NCI-H2081 (cell line): Measurements from ENCODE around the gene DPY19L2.
"Not testable (repeated sequence)": the region's sequence is repeated elsewhere in the genome, so short reads cannot be mapped to it uniquely, and the experiment has no call there.

Experiments
- DNase-seq, 2 experiments: peaks; one replicate each; lab custom pipeline; 2025; lab: John Stamatoyannopoulos, UW

DPY19L2 gene

DNA sequence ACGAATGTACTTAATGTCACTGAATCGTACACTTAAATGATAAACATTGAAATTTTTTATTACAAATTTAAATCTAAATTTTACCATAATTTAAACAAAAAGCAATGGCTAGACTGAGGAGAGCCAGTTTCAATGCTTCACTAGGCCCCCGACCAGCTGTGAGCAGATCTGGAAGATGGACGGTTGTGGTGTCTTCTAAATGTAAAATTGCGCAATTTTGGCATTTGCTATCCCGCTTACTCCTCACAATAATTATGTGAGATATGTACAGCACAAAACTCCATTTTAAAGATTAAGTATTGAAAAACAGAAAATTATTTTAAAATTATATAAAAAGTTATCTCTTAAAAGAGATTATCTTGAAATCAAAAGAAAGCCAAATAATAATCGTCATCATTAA, 5.3 kb downstream of the DPY19L2 start:
- DNase-seq = not testable (repeated sequence)

GRCh38 chr12:63658501-63658900, 9.8 kb downstream of the DPY19L2 start:
- not testable (repeated sequence) for DNase-seq

DNA sequence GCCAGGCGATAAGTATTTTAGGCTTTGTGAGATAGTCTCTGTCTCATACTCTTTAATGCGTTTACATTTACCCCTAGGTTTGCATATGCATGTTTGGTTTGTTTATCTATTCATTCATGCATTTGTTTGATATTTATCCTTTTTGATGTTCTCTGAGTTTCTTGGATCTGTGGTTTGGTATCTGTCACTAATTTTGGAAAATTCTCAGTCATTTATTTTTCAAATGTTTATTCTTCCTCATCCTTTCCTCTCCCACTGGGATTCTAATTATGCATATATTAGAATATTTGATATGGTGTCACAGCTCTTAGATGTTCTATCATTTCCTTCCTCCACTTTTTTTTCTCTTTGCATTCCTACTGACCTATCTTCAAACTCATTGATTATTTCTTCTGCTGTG, 11.9 kb downstream of the DPY19L2 start:
- not testable (repeated sequence) for DNase-seq

DNA sequence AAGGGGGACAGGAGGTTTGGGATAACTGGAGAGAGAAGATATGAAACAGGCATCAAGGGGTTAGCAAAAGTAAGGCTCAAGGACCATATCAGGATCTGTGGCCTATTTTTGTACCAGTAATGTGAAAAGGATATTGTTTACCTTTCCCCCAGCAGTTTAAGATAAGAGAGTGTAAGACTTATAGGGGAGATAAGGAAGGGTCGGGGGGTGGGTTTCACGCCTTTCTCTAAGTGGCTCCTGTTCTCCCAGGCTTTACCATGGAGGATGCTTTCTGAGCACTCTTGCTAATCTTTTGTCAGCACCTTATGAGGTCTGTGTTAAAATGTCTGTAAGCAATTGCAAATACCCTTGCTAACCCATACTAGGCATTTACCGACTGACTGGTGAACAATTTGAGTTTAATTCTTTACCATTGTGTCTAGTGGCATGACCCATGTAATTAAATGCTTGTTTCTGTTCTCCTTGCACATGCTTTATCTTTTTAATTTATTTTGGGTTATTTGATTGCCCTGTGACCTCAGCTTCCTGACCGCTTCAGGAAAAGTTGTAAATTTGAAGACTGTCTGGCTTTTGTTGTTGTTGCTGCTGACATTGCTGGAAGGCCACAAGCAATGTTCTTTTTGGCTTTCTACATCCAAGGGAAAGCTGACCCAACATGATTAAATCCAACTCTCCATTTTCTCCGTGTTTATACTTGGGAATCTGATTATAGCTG, 12.6 kb downstream of the DPY19L2 start:
- not testable (repeated sequence) for DNase-seq

DNA sequence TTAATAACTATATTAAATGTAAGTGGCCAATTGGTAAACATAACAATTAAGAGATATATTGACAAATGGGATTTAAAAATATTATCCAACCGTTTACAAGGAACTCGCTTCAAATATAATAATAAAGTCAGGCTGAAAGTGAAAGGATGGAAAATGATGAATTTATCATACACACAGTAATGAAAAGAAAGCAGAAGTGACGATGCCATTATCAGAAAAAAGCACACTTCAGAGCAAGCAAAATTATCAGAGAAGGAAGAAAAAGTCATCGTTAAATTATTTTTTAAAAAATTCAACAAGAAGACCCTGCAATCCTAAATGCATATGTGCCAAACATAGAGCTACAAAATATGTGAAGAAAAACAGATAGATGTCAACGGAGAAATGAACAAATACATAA, 13.8 kb downstream of the DPY19L2 start:
- DNase-seq = not testable (repeated sequence)

- not testable (repeated sequence) for DNase-seq
These were observed 18.8 kb downstream of the DPY19L2 start for GRCh38 chr12:63649517-63649916.

DNA sequence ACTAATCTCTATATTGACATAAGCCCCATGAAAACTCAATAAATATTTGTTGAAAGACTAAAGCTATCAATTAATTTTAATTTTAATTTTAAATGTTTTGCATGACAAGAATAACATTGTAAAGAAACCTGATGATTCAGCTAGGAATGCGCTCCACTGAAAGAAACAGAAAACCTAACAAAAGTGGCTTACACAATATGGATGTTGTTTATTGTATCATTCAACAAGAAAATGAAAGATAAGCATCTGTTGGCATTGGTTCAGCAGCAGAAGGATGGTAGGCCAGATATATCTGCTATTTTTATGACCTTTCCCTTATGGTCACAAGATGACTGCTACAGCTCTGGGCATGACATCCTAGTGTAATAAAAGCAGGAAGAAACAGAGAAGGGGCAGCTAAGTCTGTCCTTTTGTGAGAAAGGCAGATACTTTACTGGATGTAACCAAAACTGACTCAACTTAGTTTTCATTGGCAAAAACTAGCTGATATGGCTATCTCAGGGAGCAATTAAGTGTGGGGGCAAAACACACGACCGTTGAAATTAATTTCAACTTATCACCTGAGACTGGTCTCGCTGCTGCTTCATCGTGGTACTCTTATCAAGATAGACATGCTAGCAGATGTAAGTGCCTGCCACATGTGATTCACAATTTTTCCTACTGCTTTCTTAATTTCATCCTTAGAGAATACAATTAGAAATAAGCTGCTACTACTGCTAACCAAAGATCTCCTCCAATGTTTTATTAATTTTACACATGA, 24.7 kb downstream of the DPY19L2 start:
- DNase-seq = not testable (repeated sequence)

GRCh38 chr12:63624258-63624657, 44.0 kb downstream of the DPY19L2 start:
- not testable (repeated sequence) for DNase-seq

GRCh38 chr12:63615544-63615943, 52.7 kb downstream of the DPY19L2 start:
- DNase-seq = not testable (repeated sequence)

GRCh38 chr12:63611285-63611684, 57.0 kb downstream of the DPY19L2 start:
- DNase-seq = not testable (repeated sequence)

- not testable (repeated sequence) for DNase-seq
These were observed 59.0 kb downstream of the DPY19L2 start for GRCh38 chr12:63609281-63609680.

DNA sequence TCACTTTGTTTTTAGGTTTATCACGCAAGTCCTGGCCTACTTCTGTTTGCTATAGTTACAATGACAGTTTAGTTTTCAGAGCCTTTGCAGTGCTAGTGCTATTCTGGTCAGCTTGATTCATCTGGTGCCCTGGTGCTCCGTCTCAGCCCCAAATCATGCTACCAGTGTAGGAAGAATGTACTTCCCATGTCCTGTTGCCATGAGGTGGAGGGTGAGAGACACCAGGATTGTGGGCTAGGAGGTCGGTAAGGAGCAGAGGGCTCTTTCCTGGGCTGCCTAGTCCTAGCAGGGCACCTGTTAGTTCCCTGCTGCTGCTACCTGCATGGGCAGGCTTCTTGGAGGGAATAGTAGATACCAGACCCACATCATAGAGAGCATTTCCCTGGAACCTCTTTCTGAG, 63.3 kb downstream of the DPY19L2 start:
- DNase-seq = not testable (repeated sequence)

DNA sequence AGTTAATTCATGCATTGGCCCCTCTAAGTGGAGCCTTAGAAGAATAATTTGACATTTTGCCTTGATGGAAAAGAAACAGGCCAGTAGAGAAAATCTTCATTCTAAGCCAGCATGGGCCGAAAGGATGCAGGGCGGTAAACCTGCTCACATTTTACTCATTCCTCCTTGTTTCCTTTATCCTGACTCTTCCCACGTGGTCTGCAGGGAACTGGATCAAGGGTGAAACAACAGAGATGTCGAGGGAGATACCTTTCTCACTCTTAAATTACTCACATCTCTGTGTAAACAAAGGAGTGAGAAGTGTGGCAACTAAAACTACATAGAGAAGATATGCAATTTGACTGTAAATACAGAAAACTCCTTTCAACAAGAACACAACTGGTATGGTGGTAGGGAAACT, 73.5 kb downstream of the DPY19L2 start:
- not testable (repeated sequence) for DNase-seq

DNA sequence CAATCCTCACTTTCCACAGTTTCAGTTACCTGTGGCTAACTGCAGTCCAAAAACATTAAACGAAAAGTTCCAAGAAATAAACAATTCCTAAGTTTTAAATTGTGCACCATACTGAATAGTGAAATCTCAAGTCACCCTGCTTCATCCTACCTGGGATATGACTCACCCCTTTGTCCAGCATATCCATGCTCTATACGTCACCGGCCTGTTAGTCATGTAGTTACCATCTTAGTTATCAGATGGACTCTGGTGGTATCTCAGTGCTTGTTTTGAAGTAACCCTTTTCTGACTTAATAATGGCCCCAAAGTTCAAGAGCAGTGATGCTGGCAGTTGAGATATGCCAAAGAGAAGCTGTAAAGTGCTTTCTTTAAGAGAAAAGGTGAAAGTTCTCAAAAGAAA, 83.9 kb downstream of the DPY19L2 start:
- not testable (repeated sequence) for DNase-seq

DNA sequence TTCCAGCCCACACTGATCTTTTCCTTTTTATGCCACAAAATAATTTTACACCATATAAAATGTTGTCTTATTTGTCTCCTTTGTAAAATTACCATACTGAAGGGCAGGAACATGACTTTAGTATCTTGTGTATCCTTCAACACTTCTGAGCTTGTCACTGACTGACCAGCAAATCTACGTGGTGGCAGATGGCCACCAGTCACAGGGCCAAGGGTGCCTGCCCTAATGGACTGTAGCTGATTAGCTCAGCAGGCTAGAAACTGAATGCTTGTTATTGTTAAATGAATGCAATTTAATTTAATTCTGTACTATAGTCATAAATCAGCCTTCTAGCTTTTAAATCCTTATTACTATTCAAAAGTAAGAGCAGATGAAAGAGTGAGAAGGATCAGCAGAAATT, 85.0 kb downstream of the DPY19L2 start:
- not testable (repeated sequence) for DNase-seq

- DNase-seq = not testable (repeated sequence)
These were observed 90.7 kb downstream of the DPY19L2 start for GRCh38 chr12:63577631-63578030.

GRCh38 chr12:63572038-63572437, 96.3 kb downstream of the DPY19L2 start:
- DNase-seq = not testable (repeated sequence)

- not testable (repeated sequence) for DNase-seq
These were observed 109.8 kb downstream of the DPY19L2 start for GRCh38 chr12:63558445-63558844.

GRCh38 chr12:63551397-63551796, 116.9 kb downstream of the DPY19L2 start:
- not testable (repeated sequence) for DNase-seq

DNA sequence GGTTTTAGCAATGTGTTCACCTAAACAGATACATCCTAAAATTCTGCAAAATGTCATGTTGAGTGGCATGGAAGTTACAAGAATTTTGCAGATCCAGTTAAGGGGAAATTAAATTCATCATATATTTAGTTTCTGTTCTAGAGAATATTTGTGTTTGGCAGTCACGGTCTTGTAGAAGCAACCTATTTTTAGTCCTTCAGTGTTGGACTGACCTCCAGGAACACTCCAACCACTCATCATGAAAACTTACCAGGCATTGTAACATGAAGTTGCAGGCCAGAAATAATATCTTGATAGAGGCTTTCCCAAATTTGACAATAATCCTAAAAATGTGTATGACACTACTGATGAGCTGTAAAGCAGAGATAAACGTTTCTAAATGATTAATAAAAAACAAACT, 119.3 kb downstream of the DPY19L2 start:
- DNase-seq = not testable (repeated sequence)

DNA sequence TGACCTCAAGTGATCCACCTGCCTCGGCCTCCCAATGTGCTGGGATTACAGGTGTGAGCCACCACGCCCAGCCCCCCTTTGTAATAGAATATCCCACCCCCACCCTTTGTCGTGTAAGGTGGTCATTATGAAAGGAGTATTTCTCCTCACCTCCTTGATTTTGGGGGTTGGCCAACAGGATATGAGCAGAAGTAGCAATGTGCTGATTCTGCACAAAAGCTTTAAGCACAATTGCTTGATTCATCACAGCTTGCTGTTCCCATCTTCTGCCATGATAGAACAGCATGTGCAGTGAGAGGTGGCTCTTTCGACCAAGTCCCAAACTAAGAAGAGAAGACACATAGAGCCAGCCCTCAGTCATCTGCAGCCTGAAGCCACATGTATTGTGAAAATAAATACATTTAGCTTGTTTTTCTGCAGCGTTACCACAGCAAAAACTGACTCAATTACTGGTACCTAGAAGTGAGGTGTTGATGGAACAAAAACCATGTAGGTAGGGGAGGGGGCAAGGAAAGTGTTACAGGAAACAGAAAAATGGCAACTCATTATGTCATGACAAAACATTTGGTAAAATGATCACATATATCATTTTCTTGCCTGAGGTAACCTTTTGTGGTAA, 122.9 kb downstream of the DPY19L2 start:
- DNase-seq = not testable (repeated sequence)

DNA sequence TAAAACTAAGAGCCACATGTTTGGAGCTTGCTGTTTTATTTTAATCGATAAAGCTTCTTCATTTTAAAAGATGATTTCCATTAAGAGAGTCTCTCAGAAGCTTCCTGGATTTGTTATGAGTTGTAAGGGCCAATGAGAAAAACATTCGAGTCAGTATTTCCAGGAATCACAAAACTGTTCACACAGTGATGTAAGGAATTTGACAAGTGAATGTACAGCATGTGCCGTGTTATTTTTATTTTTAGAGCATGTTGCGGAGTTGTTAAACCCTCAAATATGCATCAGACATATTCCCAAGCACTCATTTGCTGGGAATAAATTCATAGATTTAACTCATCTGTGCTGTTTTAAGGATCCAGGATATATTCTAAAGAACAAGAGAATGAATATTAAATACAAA, 129.6 kb downstream of the DPY19L2 start:
- DNase-seq = not testable (repeated sequence)

GRCh38 chr12:63537838-63538237, 130.5 kb downstream of the DPY19L2 start:
- DNase-seq = not testable (repeated sequence)
